ENCODE measurements around the gene TIMELESS.
A peak's percentile ranks its signal among the peaks of the same experiment; 100 is the strongest.

TIMELESS gene

DNA sequence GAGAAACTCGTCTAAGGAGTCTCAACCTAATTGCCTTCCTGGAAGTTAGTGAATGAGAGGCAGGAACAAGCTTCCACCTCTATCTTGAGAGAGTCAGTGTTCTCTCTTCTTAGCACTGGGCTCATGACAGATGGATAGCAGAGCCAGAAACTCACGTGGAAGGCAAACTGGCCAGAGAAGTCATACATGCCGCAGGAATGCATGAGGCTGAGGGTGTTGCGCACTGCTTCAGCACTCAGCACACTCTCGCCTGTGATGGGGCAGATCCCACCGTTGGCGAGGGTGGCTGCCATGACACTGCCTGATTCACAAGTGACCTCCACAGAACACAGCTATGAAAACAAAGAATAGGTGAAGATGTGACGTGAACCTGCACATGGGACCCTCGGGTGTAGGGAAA lies 25.2 kb upstream of the TIMELESS start:
- DNase-seq (ENCODE audit: low read depth), result no peak
- no peak overlapping the region for H3K4me3 ChIP-seq (ENCODE audit: low read depth, low read length)
- TF ChIP-seq, protein P1, sequence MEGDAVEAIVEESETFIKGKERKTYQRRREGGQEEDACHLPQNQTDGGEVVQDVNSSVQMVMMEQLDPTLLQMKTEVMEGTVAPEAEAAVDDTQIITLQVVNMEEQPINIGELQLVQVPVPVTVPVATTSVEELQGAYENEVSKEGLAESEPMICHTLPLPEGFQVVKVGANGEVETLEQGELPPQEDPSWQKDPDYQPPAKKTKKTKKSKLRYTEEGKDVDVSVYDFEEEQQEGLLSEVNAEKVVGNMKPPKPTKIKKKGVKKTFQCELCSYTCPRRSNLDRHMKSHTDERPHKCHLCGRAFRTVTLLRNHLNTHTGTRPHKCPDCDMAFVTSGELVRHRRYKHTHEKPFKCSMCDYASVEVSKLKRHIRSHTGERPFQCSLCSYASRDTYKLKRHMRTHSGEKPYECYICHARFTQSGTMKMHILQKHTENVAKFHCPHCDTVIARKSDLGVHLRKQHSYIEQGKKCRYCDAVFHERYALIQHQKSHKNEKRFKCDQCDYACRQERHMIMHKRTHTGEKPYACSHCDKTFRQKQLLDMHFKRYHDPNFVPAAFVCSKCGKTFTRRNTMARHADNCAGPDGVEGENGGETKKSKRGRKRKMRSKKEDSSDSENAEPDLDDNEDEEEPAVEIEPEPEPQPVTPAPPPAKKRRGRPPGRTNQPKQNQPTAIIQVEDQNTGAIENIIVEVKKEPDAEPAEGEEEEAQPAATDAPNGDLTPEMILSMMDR (IDR thresholded peaks at IDR 0.05; ENCODE audit: low read depth, low read length, missing control alignments), result no peak

DNA sequence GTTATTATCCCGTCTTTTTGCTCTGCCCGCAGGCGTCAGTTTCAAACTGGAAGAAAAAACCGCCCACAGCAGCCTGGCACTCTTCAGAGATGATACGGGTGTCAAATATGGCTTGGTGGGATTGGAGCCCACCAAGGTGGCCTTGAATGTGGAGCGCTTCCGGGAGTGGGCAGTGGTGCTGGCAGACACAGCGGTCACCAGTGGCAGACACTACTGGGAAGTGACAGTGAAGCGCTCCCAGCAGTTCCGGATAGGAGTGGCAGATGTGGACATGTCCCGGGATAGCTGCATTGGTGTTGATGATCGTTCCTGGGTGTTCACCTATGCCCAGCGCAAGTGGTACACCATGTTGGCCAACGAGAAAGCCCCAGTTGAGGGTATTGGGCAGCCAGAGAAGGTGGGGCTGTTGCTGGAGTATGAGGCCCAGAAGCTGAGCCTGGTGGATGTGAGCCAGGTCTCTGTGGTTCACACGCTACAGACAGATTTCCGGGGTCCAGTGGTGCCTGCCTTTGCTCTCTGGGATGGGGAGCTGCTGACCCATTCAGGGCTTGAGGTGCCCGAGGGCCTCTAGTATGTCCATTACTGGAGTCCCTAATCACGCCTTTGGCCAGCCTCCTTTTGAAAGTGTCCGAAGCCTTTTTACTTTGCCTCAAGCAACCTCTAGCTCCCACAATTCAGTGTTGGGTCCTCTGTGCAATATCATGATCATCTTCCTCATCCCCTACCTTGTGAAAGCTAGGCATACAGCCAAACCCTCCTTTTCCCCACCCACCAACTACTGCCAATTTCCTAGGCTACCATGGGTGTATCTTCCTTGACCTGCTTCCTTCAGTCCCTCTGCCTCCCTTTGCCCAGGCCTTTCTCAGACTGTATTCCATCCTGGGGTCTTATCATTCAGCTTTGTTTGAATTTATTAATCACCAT lies 20.0 kb upstream of the TIMELESS start:
- DNase-seq (ENCODE audit: low read depth), result no peak
- TF ChIP-seq, protein P1 (IDR thresholded peaks at IDR 0.05; ENCODE audit: low read depth, low read length, missing control alignments), result no peak
- H3K4me3 ChIP-seq (ENCODE audit: low read depth, low read length), result peak overlapping the region; percentile 90

DNA sequence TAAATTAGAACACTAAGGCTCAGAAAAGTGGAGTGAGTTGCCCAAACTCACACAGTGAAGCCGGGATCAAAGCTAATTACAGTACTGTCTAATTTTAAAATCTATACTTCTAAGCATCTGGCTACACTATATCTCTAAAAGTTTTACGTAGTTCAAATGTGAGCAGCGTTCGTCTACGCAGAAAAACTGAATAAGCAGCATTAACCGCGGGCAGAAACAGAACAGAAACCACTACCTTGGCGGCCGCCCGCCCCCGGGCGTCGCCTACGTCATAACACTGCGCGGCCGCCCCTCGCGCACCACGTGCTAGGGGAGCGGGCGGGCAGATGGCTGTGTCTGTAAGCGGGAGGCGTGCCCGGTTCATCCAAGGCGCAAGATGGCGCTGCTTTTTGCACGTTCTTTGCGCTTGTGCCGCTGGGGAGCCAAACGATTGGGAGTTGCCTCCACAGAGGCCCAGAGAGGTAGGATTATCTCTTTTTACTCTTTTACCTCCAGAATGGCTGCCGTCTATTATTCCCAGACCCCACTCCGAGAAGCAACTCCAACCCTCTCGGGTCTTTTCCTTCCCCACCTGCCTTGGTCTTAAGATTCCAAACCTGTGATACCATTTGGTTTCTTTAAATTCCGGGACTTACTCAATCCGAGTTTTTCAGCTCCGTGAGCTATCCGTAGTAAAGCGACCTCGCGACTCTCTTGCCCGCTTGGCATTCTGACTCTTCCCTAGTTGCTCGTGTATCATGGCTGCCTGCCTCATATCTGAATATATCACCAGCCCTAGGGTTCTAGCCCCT lies 19.2 kb upstream of the TIMELESS start, which contains the start of gene SPRYD4:
TSS of gene SPRYD4 (plus strand) at position 363 of the 791 bp plus-strand sequence. CDS start at position 377, 14 bp downstream.
- TF ChIP-seq, protein P1 (IDR thresholded peaks at IDR 0.05; ENCODE audit: low read depth, low read length, missing control alignments), result peak; percentile 27
- DNase-seq (ENCODE audit: low read depth), result peak; percentile 86
- peak within 1 kb of the TSS; percentile 90 for H3K4me3 ChIP-seq (ENCODE audit: low read depth, low read length)

DNA sequence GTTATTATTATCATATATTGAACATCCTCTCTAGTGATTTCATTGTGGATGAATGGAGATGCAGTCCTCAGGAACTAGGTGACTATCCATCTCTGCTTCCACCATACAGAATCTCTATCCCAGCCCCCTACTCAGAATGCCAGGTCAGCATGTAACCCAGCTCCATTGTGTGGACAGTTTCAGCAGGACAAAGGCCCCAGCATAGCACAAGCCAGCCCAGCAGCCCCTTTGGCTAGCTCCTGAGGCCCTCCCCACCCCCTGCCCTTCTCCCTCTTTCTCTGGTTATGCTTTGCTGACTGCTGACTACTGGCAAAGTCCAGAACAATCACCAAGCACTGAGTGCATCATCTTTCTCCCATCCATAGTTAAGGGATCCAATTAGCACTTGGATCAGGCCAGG lies 13.3 kb upstream of the TIMELESS start:
- TF ChIP-seq, protein P1 (IDR thresholded peaks at IDR 0.05; ENCODE audit: low read depth, low read length, missing control alignments), result no peak
- no peak overlapping the region for H3K4me3 ChIP-seq (ENCODE audit: low read depth, low read length)

DNA sequence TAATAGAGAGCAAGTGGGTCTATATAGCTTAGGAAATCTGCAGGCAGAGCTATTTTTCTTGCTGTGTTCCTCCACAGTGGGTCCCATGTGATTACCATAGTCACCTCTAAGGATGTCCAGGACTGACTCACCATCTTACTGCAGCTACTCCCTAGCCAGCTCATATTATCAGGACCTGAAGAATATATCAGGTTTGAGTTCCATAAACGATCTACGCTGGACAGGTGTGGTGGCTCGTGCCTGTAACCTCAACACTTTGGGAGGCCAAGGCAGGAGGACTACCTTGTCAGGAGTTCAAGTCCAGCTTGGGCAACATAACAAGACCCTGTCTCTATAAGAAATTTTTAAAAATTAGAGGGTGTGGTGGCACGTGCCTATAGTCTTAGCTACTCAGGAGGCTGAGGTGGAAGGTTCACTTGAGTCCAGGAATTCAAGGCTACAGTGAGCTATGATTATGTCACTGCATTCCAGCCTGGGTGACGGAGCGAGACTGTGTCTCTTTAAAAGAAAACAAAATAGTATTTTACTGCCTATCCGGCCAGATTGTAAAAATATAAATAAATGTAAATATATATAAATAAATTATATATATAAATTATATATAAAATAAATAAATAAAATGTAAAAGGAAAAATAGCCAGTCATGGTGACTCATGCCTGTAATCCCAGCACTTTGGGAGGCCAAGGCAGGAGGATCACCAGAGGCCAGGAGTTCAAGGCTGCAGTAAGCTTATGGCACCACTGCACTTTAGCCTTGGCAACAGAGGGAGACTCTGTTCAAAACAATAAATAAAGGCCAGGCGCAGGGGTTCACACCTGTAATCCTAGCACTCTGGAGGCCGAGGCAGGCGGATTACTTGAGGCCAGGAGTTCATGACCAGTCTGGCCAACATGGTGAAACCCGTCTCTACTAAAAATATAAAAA lies 12.3 kb upstream of the TIMELESS start:
- no peak for DNase-seq (ENCODE audit: low read depth)
- TF ChIP-seq, protein P1 (IDR thresholded peaks at IDR 0.05; ENCODE audit: low read depth, low read length, missing control alignments), result no peak
- no peak overlapping the region for H3K4me3 ChIP-seq (ENCODE audit: low read depth, low read length)

More for the DNA sequence above, 13.3 kb upstream of the TIMELESS start:
- DNase-seq (ENCODE audit: low read depth), result no peak

DNA sequence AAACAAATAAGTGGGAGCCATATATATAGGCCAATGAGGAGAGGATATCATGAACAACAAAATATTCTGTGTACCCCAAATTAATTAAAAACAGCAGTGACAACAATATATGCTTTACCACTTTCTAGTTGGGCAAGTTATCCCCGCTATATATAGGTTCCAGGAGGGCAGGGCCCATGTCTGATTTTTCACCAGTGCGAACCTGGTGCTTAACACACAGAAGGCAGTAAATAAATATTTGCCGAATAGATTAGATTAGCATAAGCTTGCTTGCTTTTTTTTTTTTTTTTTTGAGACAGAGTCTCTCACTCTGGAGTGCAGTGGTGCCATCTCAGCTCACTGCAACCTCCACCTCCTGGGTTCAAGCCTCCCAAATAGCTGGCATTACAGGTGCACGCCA lies 8.6 kb upstream of the TIMELESS start:
- TF ChIP-seq, protein P1 (IDR thresholded peaks at IDR 0.05; ENCODE audit: low read depth, low read length, missing control alignments), result no peak
- no peak overlapping the region for H3K4me3 ChIP-seq (ENCODE audit: low read depth, low read length)
- DNase-seq (ENCODE audit: low read depth), result no peak

All from GM12864 (cell line).